Effector CD4-positive, alpha-beta T cell (primary cell): ENCODE results near the gene TPM1.

Source experiments
- DNase-seq: peaks from one replicate; pipeline ENCODE4 v3.0.0-alpha.2; 2020

The TPM1 gene

GRCh38 chr15:63057468-63058345 is 15.2 kb downstream of the TPM1 start:
- no peak for DNase-seq

- DNase-seq = no peak
Observed at GRCh38 chr15:63059075-63059474, 16.5 kb downstream of the TPM1 start.

- DNase-seq = no peak
Observed at GRCh38 chr15:63059573-63060216, 17.1 kb downstream of the TPM1 start.

GRCh38 chr15:63060699-63061098 is 18.2 kb downstream of the TPM1 start:
- DNase-seq = no peak

- DNase-seq = no peak
Observed at GRCh38 chr15:63061975-63062374, 19.4 kb downstream of the TPM1 start.

GRCh38 chr15:63063164-63063756 is 20.7 kb downstream of the TPM1 start:
- DNase-seq = no peak

GRCh38 chr15:63063877-63064409 is 21.4 kb downstream of the TPM1 start:
- no peak for DNase-seq

GRCh38 chr15:63065262-63066221 is 23.0 kb downstream of the TPM1 start:
- no peak for DNase-seq

GRCh38 chr15:63066272-63066671 is 23.7 kb downstream of the TPM1 start:
- DNase-seq = no peak

GRCh38 chr15:63067306-63067705 is 24.8 kb downstream of the TPM1 start:
- no peak for DNase-seq

- DNase-seq = no peak
Observed at GRCh38 chr15:63067976-63068743, 25.6 kb downstream of the TPM1 start.

GRCh38 chr15:63069616-63070090 is 27.1 kb downstream of the TPM1 start:
- no peak for DNase-seq

GRCh38 chr15:63070681-63071129 is 28.2 kb downstream of the TPM1 start:
- DNase-seq = no peak

- DNase-seq = no peak
Observed at GRCh38 chr15:63071288-63071909, 28.9 kb downstream of the TPM1 start.

- no peak for DNase-seq
Observed at GRCh38 chr15:63072023-63072650, 29.6 kb downstream of the TPM1 start.

GRCh38 chr15:63072809-63073277 is 30.3 kb downstream of the TPM1 start:
- DNase-seq = no peak

GRCh38 chr15:63073497-63074172 is 31.1 kb downstream of the TPM1 start:
- no peak for DNase-seq

- DNase-seq = no peak
Observed at GRCh38 chr15:63075015-63075983, 32.8 kb downstream of the TPM1 start.
